Omental fat pad (tissue), 4 donors: ENCODE data around the gene TRIM24. TPM values are rescaled to one million over a fixed set of nuclear protein-coding genes. Genes with fewer than 3 reads are reported as not detected.

ENCODE experiments used
- ATAC-seq: fragments of 150-250 bp; one replicate; pipeline ENCODE4 v1.9.1; 2016; ENCODE audit warnings: mild to moderate bottlenecking, moderate library complexity; ENCODE audit not compliant: low FRiP score
- DNase-seq: peaks from one replicate; pipeline ENCODE4 v3.0.0-alpha.2; 2019; ENCODE audit warnings: low spot score
- total RNA-seq, 4 donors: library from RNA; depleted of rRNA; stranded (reverse); fragments of >200 nt; gene quantifications; one replicate each; pipeline ENCODE4 v1.1.0, GENCODE V29; 2016
- TF ChIP-seq, protein P1 (sequence below), 3 donors: fragments of 450-650 bp; IDR thresholded peaks; one replicate each; pipeline ENCODE4 v1.5.1; 2016 to 2017; ENCODE audit warnings: antibody characterized with exemption in 3 of 3, mild to moderate bottlenecking in 3 of 3, moderate library complexity in 2 of 3

TRIM24 gene
- total RNA-seq, 4 donors from 2014 or later, result 9.2 to 20.6 (median 11.4) TPM

DNA sequence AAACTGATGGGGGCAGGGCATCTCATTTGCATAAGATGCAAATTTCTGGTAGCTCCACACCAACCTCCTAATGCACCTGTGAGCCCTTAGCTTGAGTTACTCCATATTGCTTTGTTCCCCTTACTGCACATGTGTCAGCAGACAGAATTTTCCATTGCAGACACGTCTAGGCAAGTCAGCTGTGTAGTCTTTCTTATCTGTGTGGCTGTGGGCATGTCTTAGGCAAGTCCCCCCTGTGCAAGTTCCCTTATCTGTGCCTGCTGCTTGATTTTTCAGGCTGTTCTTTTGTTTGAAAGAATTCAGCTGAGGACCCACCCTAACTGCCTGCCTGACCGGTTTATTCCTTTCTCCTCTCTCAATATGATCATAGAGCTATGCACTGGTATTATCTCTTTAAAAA is 28.5 kb upstream of the TRIM24 start:
- no peak for ATAC-seq
- TF ChIP-seq, protein P1, sequence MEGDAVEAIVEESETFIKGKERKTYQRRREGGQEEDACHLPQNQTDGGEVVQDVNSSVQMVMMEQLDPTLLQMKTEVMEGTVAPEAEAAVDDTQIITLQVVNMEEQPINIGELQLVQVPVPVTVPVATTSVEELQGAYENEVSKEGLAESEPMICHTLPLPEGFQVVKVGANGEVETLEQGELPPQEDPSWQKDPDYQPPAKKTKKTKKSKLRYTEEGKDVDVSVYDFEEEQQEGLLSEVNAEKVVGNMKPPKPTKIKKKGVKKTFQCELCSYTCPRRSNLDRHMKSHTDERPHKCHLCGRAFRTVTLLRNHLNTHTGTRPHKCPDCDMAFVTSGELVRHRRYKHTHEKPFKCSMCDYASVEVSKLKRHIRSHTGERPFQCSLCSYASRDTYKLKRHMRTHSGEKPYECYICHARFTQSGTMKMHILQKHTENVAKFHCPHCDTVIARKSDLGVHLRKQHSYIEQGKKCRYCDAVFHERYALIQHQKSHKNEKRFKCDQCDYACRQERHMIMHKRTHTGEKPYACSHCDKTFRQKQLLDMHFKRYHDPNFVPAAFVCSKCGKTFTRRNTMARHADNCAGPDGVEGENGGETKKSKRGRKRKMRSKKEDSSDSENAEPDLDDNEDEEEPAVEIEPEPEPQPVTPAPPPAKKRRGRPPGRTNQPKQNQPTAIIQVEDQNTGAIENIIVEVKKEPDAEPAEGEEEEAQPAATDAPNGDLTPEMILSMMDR (IDR thresholded peaks at IDR 0.05), result no peak
- DNase-seq, result no peak

DNA sequence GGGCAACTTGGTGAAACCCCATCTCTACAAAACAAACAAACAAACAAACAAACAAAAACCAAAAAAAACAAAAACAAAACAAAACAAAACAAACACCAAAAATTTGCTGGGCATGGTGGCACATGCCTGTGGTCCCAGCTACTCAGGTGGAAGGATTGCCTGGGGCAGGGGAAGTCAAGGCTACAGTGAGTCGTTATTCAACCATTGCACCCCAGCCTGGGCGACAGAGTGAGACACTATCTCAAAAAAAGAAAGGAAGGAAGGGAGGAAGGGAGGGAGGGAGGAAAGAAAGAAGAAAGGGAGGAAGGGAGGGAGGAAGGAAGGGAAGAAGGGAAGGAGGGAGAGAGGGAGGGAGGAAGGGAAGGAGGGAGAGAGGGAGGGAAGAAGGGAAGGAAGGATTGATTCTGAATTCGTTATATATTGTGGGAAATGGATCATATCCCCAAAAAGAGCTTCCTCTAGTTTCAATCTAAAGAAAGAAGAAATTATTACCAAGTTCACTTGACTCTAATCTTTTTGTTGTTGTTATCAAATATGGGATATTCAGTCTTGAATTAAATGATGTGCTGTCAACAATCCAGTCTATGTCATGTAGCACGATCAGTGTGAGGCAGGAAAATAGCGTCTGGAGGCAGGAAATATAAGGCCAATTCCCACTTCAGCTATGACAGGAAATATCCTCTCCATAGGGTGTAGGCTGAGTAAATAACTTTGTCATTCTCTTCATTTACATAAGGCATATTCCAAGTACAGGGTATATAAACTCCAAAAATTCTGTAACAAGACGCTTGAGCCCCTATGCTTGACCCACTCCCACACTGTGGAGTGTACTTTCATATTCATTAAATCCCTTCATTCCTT is 26.2 kb upstream of the TRIM24 start:
- no peak for DNase-seq
- TF ChIP-seq, protein P1 (IDR thresholded peaks at IDR 0.05), result no peak
- ATAC-seq, result no peak

DNA sequence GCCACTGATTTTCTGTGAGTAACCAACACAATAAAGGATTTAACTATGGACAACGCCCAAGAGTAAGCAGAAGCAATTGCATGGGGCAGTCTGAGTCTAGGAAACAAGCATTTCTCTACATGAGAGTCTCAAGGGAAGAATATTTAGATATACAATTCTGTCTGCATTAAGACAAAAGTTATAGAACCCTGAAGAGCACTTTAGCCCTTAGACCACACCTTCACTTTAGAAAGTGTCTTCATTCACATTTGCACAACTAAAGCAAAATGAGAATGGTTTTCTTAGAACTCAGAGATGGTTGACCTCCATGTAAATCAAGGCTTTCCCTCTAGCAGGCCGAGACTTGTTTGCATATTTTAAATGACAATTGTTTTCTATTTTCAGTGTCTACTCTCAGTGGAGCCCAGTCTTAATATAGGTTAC is 25.5 kb upstream of the TRIM24 start:
- TF ChIP-seq, protein P1 (IDR thresholded peaks at IDR 0.05), result no peak
- DNase-seq, result no peak
- no peak for ATAC-seq

DNA sequence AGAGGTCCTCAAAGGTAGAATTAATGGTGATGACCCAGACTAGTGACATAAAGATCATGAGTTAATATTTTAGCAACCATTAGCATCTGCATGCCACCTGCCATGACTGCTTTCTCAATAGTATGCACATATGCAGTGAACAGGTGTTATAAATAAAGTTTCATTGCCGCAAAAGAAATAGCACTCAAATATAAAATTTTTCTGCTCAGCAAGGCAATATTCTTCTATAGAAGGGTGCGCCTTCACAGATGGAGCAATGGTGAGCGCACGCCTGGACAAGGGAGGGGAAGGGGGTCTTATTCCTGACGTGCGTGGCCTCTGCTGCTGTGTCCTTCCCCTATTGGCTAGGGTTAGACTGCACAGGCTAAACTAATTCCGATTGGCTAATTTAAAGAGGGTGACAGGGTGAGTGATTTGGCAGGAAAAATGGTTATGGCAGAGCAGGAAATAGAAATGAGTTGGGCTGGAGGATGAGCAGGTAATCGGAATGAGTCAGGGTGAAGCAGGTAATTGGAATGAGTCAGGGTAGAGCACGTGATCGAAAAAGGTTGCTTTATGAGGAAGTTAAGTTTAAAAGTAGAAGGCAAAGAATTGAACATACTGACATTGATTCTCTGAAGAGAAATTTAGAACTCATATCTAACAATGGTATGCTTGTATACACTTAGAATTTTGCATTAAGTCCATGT is 24.7 kb upstream of the TRIM24 start:
- DNase-seq (no peak), ATAC-seq (no peak)
- TF ChIP-seq, protein P1 (IDR thresholded peaks at IDR 0.05), result no peak

DNA sequence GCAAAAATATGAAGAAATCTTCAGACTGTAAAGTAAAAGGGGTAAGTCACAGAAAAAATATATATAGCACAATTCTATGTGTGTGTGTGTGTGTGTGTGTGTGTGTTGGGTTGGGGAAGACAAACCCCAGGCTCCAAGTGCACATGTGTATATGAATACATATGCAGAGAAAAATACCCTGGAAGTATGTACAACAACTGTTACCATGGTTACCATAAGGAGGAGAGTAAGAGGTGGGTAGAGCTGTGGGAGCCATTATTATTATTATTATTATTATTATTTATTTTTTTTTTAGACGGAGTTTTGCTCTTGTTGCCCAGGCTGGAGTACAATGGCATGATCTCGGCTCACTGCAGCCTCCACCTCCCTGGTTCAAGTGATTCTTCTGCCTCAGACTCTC is 23.7 kb upstream of the TRIM24 start:
- no peak for ATAC-seq
- TF ChIP-seq, protein P1 (IDR thresholded peaks at IDR 0.05), result no peak
- DNase-seq, result no peak

DNA sequence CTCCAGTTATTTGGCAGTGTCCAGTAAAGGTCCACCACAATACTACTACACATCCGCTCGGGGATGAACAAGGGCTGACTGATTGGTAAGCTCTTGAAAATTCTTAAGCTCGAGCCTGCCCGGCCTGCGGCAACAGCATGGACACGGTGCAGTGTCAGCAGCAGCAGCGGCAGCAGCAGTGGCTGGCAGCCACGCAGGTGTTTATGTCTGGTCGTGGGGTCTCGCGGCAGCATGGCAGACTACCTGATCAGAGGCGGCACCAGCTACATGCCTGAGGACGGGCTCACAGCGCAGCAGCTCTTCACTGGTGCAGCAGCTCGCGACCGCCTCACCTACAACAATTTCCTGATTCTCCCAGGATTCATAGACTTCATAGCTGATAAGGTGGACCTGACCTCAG is 19.6 kb upstream of the TRIM24 start:
- ATAC-seq (no peak), DNase-seq (no peak)
- TF ChIP-seq, protein P1 (IDR thresholded peaks at IDR 0.05), result no peak
